Measurements from ENCODE around the gene PMM2.

PMM2 gene

GRCh38 chr16:8848939-8849391 lies 51.3 kb downstream of the PMM2 start:
- peaks cover 49% of the 10 kb centered on the region for H3K36me3 ChIP-seq

DNA sequence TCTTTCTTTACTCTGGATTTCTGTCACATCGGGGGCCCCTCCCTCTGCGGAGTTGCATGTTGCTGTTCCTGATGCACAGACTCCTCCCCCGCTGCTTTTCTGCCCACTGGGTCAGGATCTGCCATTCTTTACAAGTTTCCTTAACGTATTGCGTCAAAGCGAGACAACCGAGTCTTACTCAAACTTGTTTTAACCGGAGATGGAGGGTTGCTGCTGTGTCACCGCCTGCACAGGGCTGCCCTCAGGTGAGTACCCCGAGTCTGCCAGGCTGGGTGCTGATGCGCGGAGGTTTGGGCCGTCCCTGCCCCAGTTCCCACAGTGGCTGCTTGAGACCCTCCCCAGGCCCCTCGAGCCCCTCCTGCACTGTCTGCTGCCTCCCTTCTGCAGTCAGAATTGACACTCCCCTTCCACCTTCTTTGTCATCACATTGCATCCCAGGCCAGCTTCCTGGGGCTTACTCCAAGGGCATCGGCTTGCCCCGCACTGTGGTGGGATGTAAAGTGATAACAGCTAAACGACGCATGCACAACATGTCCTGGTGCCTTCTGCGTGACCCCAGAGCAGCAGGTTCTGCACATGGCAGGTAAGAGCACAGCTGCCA lies 51.9 kb downstream of the PMM2 start:
- Histone ChIP-seq H3K4me1 (ENCODE audit: control insufficient read depth in 1 of 2, insufficient read depth in 1 of 2, low read depth in 1 of 2, low read length in 1 of 2) (peaks cover 23 to 27% of the 10 kb centered on the region in 2 experiments), H3K27me3 (no peaks in the 10 kb centered on the region), H3K4me3 (ENCODE audit: low read depth in 1 of 2, low read length in 1 of 2) (no peak overlapping the region), H3K9me3 (no peaks in the 10 kb centered on the region), H3K36me3 (peaks cover 54% of the 10 kb centered on the region), H3K27ac (peak overlapping the region; percentile 79)
- TF ChIP-seq, protein P1, sequence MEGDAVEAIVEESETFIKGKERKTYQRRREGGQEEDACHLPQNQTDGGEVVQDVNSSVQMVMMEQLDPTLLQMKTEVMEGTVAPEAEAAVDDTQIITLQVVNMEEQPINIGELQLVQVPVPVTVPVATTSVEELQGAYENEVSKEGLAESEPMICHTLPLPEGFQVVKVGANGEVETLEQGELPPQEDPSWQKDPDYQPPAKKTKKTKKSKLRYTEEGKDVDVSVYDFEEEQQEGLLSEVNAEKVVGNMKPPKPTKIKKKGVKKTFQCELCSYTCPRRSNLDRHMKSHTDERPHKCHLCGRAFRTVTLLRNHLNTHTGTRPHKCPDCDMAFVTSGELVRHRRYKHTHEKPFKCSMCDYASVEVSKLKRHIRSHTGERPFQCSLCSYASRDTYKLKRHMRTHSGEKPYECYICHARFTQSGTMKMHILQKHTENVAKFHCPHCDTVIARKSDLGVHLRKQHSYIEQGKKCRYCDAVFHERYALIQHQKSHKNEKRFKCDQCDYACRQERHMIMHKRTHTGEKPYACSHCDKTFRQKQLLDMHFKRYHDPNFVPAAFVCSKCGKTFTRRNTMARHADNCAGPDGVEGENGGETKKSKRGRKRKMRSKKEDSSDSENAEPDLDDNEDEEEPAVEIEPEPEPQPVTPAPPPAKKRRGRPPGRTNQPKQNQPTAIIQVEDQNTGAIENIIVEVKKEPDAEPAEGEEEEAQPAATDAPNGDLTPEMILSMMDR (IDR thresholded peaks at IDR 0.05): no peak

More at GRCh38 chr16:8848939-8849391, 51.3 kb downstream of the PMM2 start:
- Histone ChIP-seq H3K4me3 (ENCODE audit: low read depth in 1 of 2, low read length in 1 of 2) (no peak overlapping the region), H3K27me3 (no peaks in the 10 kb centered on the region), H3K27ac (peak overlapping the region; percentile 79), H3K4me1 (ENCODE audit: control insufficient read depth in 1 of 2, insufficient read depth in 1 of 2, low read depth in 1 of 2, low read length in 1 of 2) (peaks cover 23 to 27% of the 10 kb centered on the region in 2 experiments), H3K9me3 (no peaks in the 10 kb centered on the region)
- TF ChIP-seq, protein P1 (IDR thresholded peaks at IDR 0.05): no peak

- H3K4me1 ChIP-seq (ENCODE audit: control insufficient read depth in 1 of 2, insufficient read depth in 1 of 2, low read depth in 1 of 2, low read length in 1 of 2): peaks cover 23 to 27% of the 10 kb centered on the region in 2 experiments
- peak overlapping the region; percentile 79 for H3K27ac ChIP-seq
- TF ChIP-seq, protein P1 (IDR thresholded peaks at IDR 0.05): no peak
- H3K36me3 ChIP-seq: peaks cover 63% of the 10 kb centered on the region
- H3K4me3 ChIP-seq (ENCODE audit: low read depth in 1 of 2, low read length in 1 of 2): peak overlapping the region in 1 of 2 experiments; percentile 39
- no peaks in the 10 kb centered on the region for H3K9me3 ChIP-seq
- no peaks in the 10 kb centered on the region for H3K27me3 ChIP-seq
Measured at GRCh38 chr16:8850279-8850885, 52.7 kb downstream of the PMM2 start.

GRCh38 chr16:8851761-8852403 lies 54.2 kb downstream of the PMM2 start:
- Histone ChIP-seq H3K27me3 (no peaks in the 10 kb centered on the region), H3K4me1 (ENCODE audit: control insufficient read depth in 1 of 2, insufficient read depth in 1 of 2, low read depth in 1 of 2, low read length in 1 of 2) (peaks cover 23 to 27% of the 10 kb centered on the region in 2 experiments), H3K9me3 (no peaks in the 10 kb centered on the region), H3K36me3 (peaks cover 77% of the 10 kb centered on the region), H3K4me3 (ENCODE audit: low read depth in 1 of 2, low read length in 1 of 2) (no peak overlapping the region), H3K27ac (no peak overlapping the region)
- TF ChIP-seq, protein P1 (IDR thresholded peaks at IDR 0.05): no peak

DNA sequence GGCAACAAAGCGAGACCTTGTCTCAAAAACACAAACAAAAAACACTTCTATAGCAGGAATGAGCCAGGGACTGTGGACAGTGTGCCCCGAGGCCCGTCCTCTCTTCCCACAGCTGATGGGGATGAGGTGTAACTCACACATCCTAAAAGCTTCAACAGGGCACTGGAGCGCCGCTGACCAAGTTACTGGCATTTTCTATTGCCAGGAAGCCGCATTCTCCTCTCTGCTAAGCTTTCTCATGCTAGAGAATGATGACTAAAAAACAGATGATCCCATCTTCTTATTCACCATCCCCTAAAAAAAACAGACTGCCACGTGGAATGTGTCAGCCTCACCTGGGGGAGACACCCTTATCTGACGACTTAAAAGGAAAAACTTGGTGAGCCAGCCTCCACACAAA lies 54.9 kb downstream of the PMM2 start:
- Histone ChIP-seq H3K9me3 (no peaks in the 10 kb centered on the region), H3K27me3 (no peaks in the 10 kb centered on the region), H3K36me3 (peaks cover 73% of the 10 kb centered on the region), H3K4me1 (ENCODE audit: control insufficient read depth in 1 of 2, insufficient read depth in 1 of 2, low read depth in 1 of 2, low read length in 1 of 2) (peaks cover 23 to 27% of the 10 kb centered on the region in 2 experiments), H3K27ac (no peak overlapping the region), H3K4me3 (ENCODE audit: low read depth in 1 of 2, low read length in 1 of 2) (no peak overlapping the region)
- TF ChIP-seq, protein P1 (IDR thresholded peaks at IDR 0.05): no peak

Measured in neutrophil (primary cell).